Left ventricle myocardium superior (tissue), 1 donor: ENCODE measurements around the gene PITPNM3. TPM values are rescaled to one million over a fixed set of nuclear protein-coding genes. Genes with fewer than 3 reads are reported as not detected.

Experiments
- ATAC-seq: fragments of 200-7000 bp; cut with Tn5 transposase; one replicate; pipeline ENCODE4 v1.9.1; 2020; ENCODE audit warnings: mild to moderate bottlenecking, moderate library complexity
- DNase-seq: peaks from one replicate; pipeline ENCODE4 v3.0.0-alpha.2; 2020
- intact Hi-C: fragments of 100-400 bp; cut with micrococcal nuclease; formaldehyde crosslinking; loops from one replicate; pipeline ENCODE4 v1.11.0; 2022
- total RNA-seq: library from RNA; stranded (reverse); fragmentation: NEBNext Ultra II Directional; extraction: Animal tissue kit (Norgen Biotek cat#: 25700); gene quantifications from one replicate; pipeline ENCODE4 v1.2.1, GENCODE V29; 2021
- donor health status: DM: no; HTN: yes; CAD: no; lungs with severe emphysema.

Gene PITPNM3
- total RNA-seq, 1 donor from 2014 or later = 0.59 TPM

- intact Hi-C loops = no loop called here
- ATAC-seq (peak; percentile 81), DNase-seq (no peak)
These were observed 99.3 kb downstream of the PITPNM3 start for GRCh38 chr17:6456914-6457687.

GRCh38 chr17:6456321-6456720, 100.0 kb downstream of the PITPNM3 start:
- intact Hi-C loops = no loop called here
- ATAC-seq = no peak
- DNase-seq = no peak

- intact Hi-C loops = no loop called here
- peak; percentile 52 for DNase-seq
- peak; percentile 46 for ATAC-seq
These were observed 101.0 kb downstream of the PITPNM3 start for GRCh38 chr17:6455321-6455705.

GRCh38 chr17:6454495-6455320, 101.6 kb downstream of the PITPNM3 start:
- ATAC-seq (no peak), DNase-seq (no peak)
- intact Hi-C loops = no loop called here

GRCh38 chr17:6453279-6454024, 102.9 kb downstream of the PITPNM3 start:
- ATAC-seq = no peak
- intact Hi-C loops = no loop called here
- no peak for DNase-seq

GRCh38 chr17:6452471-6453266, 103.7 kb downstream of the PITPNM3 start:
- ATAC-seq (no peak), DNase-seq (no peak)
- intact Hi-C loops = no loop called here

- intact Hi-C loops = no loop called here
- DNase-seq (no peak), ATAC-seq (no peak)
These were observed 105.2 kb downstream of the PITPNM3 start for GRCh38 chr17:6450926-6451832.

- intact Hi-C loops = no loop called here
- no peak for ATAC-seq
These were observed 107.0 kb downstream of the PITPNM3 start for GRCh38 chr17:6449307-6449706.

GRCh38 chr17:6448473-6448872, 107.9 kb downstream of the PITPNM3 start:
- intact Hi-C loops = no loop called here
- ATAC-seq (no peak), DNase-seq (no peak)

More at GRCh38 chr17:6449307-6449706, 107.0 kb downstream of the PITPNM3 start:
- DNase-seq = no peak

GRCh38 chr17:6446516-6447100, 109.7 kb downstream of the PITPNM3 start:
- DNase-seq (no peak), ATAC-seq (no peak)
- intact Hi-C loops = no loop called here

- DNase-seq (no peak), ATAC-seq (no peak)
- intact Hi-C loops = no loop called here
These were observed 111.6 kb downstream of the PITPNM3 start for GRCh38 chr17:6444571-6445335.

- DNase-seq (peak; percentile 96), ATAC-seq (peak; percentile 100)
- intact Hi-C loops = no loop called here
These were observed 112.4 kb downstream of the PITPNM3 start, which contains the start of gene PIMREG for GRCh38 chr17:6443692-6444570. Gene PIMREG, plus strand, starts transcription at chr17:6444455. Its CDS starts 656 bp downstream, at chr17:6445111.

- ATAC-seq (no peak), DNase-seq (no peak)
- intact Hi-C loops = no loop called here
These were observed 113.6 kb downstream of the PITPNM3 start for GRCh38 chr17:6442775-6443174.

- intact Hi-C loops = loop anchor here (5.0 kb wide), 1 partner anchor 853 kb away; no protein-coding TSS in a partner anchor
- no peak for DNase-seq
- no peak for ATAC-seq
These were observed 116.4 kb downstream of the PITPNM3 start for GRCh38 chr17:6439951-6440350.

GRCh38 chr17:6437956-6438355, 118.4 kb downstream of the PITPNM3 start:
- no peak for DNase-seq
- ATAC-seq = no peak

GRCh38 chr17:6437466-6437865, 118.9 kb downstream of the PITPNM3 start:
- no peak for DNase-seq
- ATAC-seq = no peak
- intact Hi-C loops = loop anchor here (5.0 kb wide), 1 partner anchor 850 kb away; no protein-coding TSS in a partner anchor

More at GRCh38 chr17:6437956-6438355, 118.4 kb downstream of the PITPNM3 start:
- intact Hi-C loops = loop anchor here (5.0 kb wide), 1 partner anchor 851 kb away; no protein-coding TSS in a partner anchor
